GM19238 (cell line): Measurements from ENCODE around the gene NPAS3.

ENCODE experiments used
- DNase-seq: peaks from one replicate; pipeline ENCODE4 v3.0.0; 2011; ENCODE audit warnings: low spot score; ENCODE audit not compliant: insufficient read length

Gene NPAS3

GRCh38 chr14:33465846-33466700 is 527.4 kb downstream of the NPAS3 start:
- no peak for DNase-seq

DNA sequence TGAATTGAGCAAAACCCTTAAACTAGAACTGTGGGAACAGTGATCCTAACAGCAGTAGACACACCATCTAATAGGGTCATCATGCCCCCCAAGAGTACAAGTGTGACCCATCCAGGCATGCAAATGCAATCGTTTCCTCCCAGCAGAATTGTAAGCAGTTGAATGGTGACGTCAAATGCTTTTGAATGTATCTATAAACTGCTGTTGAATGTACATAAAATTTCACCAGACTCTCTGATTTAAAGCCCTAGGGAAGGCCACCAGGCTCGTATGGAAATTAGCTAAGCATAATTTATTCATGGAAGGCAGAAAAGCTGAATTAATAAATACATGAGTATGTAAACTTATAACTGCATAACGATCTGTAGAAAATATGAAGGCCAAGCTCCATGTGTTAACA is 529.3 kb downstream of the NPAS3 start:
- no peak for DNase-seq

- no peak for DNase-seq
Measured at GRCh38 chr14:33469898-33470297, 531.2 kb downstream of the NPAS3 start.

GRCh38 chr14:33471776-33472175 is 533.1 kb downstream of the NPAS3 start:
- no peak for DNase-seq

DNA sequence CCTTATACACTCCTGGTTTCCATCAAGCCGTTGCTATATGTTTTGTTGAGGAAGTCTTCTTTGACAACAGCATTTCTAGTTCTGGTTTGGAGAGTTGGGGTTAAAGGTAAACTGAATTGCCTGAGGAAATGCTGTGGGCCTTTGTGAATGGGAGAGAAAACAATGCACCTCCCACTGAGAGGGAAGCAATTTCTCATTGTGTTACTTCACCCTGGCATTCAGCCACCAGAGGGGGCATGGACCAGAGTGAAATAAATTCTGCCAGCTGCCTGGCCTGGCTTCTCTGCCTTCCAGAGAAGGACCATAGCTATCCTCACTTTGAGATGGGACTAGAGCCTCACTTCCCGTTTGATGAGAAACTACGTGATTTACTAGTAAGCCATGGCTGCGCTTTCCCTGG is 536.9 kb downstream of the NPAS3 start:
- DNase-seq = no peak

DNA sequence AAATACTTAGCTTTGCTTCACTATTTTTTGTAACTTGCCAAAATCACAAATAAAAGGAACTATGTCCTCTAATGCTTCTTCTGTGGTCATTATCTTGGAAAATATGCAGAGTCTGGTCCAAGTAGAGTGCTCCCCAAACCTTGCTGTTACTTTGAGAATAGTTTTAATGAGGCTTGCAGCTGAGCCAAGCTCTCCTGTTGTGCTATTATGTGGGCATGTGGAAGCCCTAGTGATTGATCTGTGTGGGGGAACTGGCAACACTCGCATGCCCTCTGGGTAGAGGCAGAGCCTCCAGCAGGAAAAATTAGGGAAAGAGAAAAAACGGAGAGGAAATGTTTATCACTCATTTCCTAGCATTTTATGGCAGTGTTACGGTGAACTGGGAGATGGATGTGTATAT is 539.1 kb downstream of the NPAS3 start:
- DNase-seq = no peak

- DNase-seq = no peak
Measured at GRCh38 chr14:33480071-33480886, 541.6 kb downstream of the NPAS3 start.

DNA sequence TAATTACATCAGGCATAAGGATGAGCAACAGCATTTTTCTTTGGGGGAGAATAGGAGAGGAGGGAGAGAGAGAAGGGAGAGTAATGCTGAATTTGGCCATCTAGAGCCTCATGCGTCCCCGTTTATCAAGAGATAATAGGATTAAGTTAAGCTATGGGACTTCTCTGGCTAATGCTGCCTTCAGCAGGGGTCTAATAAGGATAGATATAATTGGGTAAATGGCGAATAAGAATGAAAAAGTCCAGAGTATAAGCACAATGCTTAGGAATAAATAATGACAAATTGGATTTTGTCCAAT is 542.2 kb downstream of the NPAS3 start:
- no peak for DNase-seq

DNA sequence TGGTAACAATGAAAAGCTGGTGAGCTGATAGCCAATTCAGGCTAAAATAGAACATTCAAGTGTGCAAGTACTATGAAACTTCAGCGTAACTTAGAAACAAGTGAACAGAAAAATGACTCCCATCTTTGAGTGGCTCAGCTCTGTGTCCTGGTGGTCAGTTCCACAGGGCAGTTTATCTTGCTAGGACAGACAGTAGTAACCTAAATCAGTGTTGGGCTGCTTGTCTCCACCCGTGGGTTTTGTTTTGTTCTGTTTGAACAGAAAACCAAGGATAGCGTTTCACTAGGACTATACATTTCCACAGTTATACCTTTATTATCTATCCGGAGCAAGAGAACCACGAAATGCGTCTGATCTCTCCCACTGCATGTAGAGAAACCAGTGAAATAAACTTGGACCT is 544.4 kb downstream of the NPAS3 start:
- DNase-seq = no peak

- no peak for DNase-seq
Measured at GRCh38 chr14:33483541-33483940, 544.9 kb downstream of the NPAS3 start.

DNA sequence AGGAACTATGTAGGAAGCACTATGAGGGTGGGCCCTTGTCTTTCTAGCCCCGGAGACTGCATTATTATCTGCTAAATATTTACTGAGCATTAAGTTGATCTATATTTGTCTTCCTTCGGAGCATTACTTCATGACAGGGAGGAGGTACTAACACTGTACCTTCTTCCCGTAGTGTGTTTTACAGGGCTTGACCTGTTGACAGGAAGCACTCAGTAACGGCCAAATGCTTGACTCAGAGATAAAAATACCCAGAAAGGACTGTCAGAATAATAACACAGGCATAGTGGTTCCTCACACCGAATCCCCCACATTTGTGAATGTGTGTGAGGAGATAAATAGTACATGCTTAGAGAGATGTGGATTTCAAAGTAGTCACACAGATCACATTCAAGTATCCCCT is 545.6 kb downstream of the NPAS3 start:
- no peak for DNase-seq

- DNase-seq = no peak
Measured at GRCh38 chr14:33486332-33486890, 547.7 kb downstream of the NPAS3 start.

DNA sequence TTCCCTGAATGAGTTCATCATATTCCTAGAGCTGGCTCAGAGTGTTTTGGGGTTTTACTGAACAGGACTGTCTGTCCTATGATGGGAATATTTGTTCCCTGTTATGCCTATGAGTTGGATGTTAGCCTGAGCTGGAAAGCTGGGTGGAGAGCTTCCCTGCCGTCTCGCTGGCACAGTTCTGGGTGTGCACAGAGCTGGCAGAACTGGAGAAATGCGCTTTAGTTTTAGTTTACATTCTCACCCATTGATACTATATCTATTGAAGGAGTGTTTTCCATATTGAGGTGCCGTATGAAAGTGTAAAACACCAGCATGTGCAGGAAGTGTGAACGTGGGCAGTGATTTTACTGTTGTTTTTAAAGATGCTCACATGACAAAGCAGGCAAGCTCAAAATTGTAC is 549.9 kb downstream of the NPAS3 start:
- DNase-seq = no peak

DNA sequence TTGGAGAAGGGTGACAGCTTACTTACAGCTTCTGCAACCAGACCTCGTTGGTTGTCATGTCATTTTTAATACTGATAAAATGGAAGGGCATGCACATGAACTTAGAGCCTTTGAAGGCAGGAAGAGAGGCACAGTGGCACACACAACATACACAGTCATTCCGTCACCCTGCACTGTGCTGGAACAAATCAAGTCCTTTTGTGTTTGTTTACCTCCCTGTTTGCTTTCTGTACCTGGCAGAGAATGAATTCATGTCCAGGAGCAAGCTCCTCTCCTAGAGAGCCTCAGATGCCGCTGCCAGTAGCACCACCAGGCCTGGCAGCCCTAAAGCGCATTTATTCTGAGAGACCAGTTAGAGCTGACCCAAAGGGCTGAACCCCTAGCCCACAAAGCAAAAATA is 551.9 kb downstream of the NPAS3 start:
- no peak for DNase-seq

GRCh38 chr14:33491112-33491511 is 552.4 kb downstream of the NPAS3 start:
- no peak for DNase-seq

- DNase-seq = no peak
Measured at GRCh38 chr14:33492491-33492890, 553.8 kb downstream of the NPAS3 start.

DNA sequence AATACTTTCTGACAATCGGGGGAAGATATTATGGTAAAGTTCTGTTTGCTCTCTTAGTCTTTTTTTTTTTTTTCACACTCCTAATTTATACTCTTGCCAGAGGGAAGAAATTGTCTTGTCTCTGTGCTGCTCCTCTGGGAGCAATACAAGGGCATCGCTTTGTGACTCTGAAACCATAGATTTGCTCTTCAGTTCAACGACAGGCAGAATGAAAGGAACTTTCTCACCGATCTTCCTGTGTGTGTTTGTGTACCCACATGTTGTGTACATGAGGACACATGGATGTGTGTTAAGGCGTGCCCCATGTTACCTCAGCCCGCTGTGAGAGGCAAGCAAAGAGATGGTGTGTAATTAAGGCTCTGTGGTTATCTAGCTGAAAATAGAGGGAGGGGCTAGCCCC is 554.6 kb downstream of the NPAS3 start:
- no peak for DNase-seq

DNA sequence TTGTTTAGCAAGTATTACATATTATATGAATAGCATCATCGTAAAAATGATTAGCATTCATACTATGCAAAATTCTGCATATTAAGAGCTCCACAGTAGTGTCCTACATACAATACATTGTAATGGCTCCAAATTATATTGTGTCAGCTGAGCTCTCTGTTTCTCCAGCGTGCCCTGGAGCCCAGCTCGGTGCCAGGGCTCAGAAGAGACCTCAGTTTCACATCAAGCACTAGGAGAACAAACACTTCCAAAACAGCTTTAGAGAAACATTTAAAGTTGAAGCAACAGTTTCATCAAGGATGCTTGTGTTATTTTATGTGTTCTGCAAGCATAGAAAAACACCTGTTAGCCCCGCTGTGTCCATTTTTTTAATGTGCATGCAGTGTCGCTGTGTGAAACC is 555.3 kb downstream of the NPAS3 start:
- DNase-seq = no peak

- no peak for DNase-seq
Measured at GRCh38 chr14:33499687-33500086, 561.0 kb downstream of the NPAS3 start.

DNA sequence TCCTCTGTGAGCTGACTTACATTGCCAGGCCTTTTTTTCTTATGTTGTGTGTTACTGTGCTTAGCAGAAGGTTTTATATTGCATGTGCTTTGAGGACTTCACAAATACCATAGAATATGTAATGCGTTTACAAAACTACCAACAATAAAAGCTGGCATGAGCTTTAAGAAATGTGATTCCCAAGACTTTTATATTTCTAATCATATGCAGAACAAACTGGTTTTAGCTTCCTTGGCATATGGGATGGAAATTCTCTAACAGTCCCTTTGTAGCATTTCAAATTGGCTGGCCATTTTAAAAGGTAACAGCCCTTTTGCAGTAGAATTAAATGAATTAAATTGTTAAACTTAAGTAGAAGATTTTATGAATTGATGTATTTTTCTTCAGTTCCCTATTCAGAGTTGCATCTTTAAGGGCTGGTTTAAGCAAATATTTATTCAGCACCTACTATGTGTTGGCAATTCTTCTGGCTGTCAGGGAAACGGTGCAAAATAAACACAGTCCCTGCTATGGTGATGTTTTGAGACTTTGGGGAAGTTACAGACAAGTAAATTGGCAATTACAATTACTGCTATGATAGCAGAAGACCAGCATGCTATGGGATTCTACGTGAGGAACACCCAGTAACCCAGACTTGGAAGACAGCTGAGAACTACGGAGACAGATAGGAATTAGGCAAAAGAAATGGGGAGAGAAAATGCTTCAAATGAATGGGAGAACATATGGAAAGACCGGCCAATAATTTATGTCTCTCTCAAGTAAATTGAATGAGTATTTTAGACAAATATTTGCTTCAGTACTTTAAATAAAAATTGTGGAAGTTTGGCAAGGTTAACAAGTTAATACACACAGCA is 565.8 kb downstream of the NPAS3 start:
- no peak for DNase-seq

- no peak for DNase-seq
Measured at GRCh38 chr14:33505266-33505962, 566.7 kb downstream of the NPAS3 start.
